Caco-2 (cell line): ENCODE measurements around the gene BCAR1. TPM values are rescaled to one million over a fixed set of nuclear protein-coding genes. Genes with fewer than 3 reads are reported as not detected.
"Not testable (repeated sequence)": the region's sequence is repeated elsewhere in the genome, so short reads cannot be mapped to it uniquely, and the experiment has no call there.

Source experiments
- BruUV-seq: library from RNA; stranded (reverse); fragments of 400-500 nt; replicated peaks from 2 replicates; lab custom pipeline; 2021; lab: Mats Ljungman, UMichigan
- CTCF ChIA-PET: fragments of 300-600 bp; sonication (Branson Sonifier 250); formaldehyde crosslinking; loops from one replicate; lab custom pipeline; 2022; ENCODE audit warnings: antibody characterized with exemption; lab: Charles Lee
- POLR2A ChIA-PET: fragments of 300-600 bp; sonication (Branson Sonifier 250); formaldehyde crosslinking; loops from one replicate; lab custom pipeline; 2022; ENCODE audit warnings: antibody characterized with exemption; lab: Charles Lee
- DNase-seq, 2 experiments: peaks; one replicate each; pipeline versions ENCODE4 v3.0.0 to v3.0.0-alpha.2; 2020 to 2022
- H3K27me3 ChIP-seq: replicated peaks from 2 replicates; pipeline ENCODE4 v1.6.0; 2011; ENCODE audit warnings: low read length; ENCODE audit not compliant: control insufficient read depth, insufficient read depth
- H3K36me3 ChIP-seq: 2 replicates; pipeline ENCODE4 v1.5.1; 2011; ENCODE audit warnings: low read length; ENCODE audit not compliant: control insufficient read depth, insufficient read depth
- H3K4me1 ChIP-seq: fragments of 250-450 bp; sonication (Bioruptor Pico); 2 replicates; pipeline ENCODE4 v1.5.1; 2020; ENCODE audit warnings: mild to moderate bottlenecking
- H3K4me3 ChIP-seq: 2 replicates; pipeline ENCODE4 v1.5.1; 2011; ENCODE audit warnings: low read depth, mild to moderate bottlenecking, control low read depth, low read length
- H3K9me3 ChIP-seq: fragments of 250-450 bp; sonication (Bioruptor Pico); 2 replicates; pipeline ENCODE4 v1.5.1; 2020; ENCODE audit warnings: mild to moderate bottlenecking, moderate library complexity
- H3K27ac Mint-ChIP-seq: one replicate; pipeline ENCODE4 v1.8.0; 2022; ENCODE audit warnings: mixed read lengths; ENCODE audit not compliant: unreplicated experiment
- H3K27me3 Mint-ChIP-seq: one replicate; pipeline ENCODE4 v1.8.0; 2022; ENCODE audit warnings: mixed read lengths; ENCODE audit not compliant: insufficient read depth, unreplicated experiment
- H3K36me3 Mint-ChIP-seq: one replicate; pipeline ENCODE4 v1.8.0; 2022; ENCODE audit warnings: mild to moderate bottlenecking, mixed read lengths; ENCODE audit not compliant: insufficient read depth, unreplicated experiment
- H3K4me1 Mint-ChIP-seq: one replicate; pipeline ENCODE4 v1.8.0; 2022; ENCODE audit warnings: low read depth, mixed read lengths; ENCODE audit not compliant: unreplicated experiment
- H3K4me3 Mint-ChIP-seq: one replicate; pipeline ENCODE4 v1.8.0; 2022; ENCODE audit warnings: mild to moderate bottlenecking, moderate library complexity, mixed read lengths; ENCODE audit not compliant: unreplicated experiment
- H3K9me3 Mint-ChIP-seq: one replicate; pipeline ENCODE4 v1.8.0; 2022; ENCODE audit warnings: mixed read lengths; ENCODE audit not compliant: unreplicated experiment
- CTCF ChIP-seq, 2 experiments: fragments of 200-600 bp in 1 of 2; IDR thresholded peaks; 1 replicate in 1 of 2; 2 replicates in 1 of 2; pipeline versions ENCODE4 v1.5.1 to v1.8.0; 2011 to 2022; ENCODE audit warnings: antibody characterized with exemption in 1 of 2, control low read depth in 1 of 2, inconsistent platforms in 1 of 2, low read depth in 1 of 2, low read length in 1 of 2, mild to moderate bottlenecking in 1 of 2, moderate library complexity in 1 of 2; ENCODE audit not compliant: insufficient read depth in 1 of 2, severe bottlenecking in 1 of 2, unreplicated experiment in 1 of 2
- intact Hi-C: fragments of 100-400 bp; cut with micrococcal nuclease; formaldehyde crosslinking; loops from one replicate; pipeline ENCODE4 v1.10.0; 2022; ENCODE audit not compliant: unreplicated experiment
- total RNA-seq: library from RNA; stranded (reverse); gene quantifications from 2 replicates; pipeline ENCODE4 v1.2.3, GENCODE V29; 2022

BCAR1 gene
- total RNA-seq, 1 experiment from 2014 or later: 95.5 TPM

- no TSS peak for BruUV-seq
- H3K36me3 ChIP-seq: peaks cover 8% of the 10 kb centered on the region
- intact Hi-C loops: no loop called here
- H3K9me3 Mint-ChIP-seq: no peaks in the 10 kb centered on the region
- H3K9me3 ChIP-seq: no peaks in the 10 kb centered on the region
- H3K4me1 ChIP-seq: peaks cover 30% of the 10 kb centered on the region
- peaks cover 89% of the 10 kb centered on the region for H3K36me3 Mint-ChIP-seq
- no peak overlapping the region for H3K4me3 ChIP-seq
- H3K27ac Mint-ChIP-seq: no peak overlapping the region
- no peak for TF ChIP-seq CTCF (IDR thresholded peaks at IDR 0.05; ENCODE audit: insufficient read depth in 1 of 2, low read depth in 1 of 2, low read length in 1 of 2, severe bottlenecking in 1 of 2, unreplicated experiment in 1 of 2)
- H3K27me3 Mint-ChIP-seq: no peaks in the 10 kb centered on the region
- ChIA-PET CTCF (no interaction called here), POLR2A (no interaction called here)
- H3K4me1 Mint-ChIP-seq: peaks cover 33% of the 10 kb centered on the region
- H3K4me3 Mint-ChIP-seq: no peak overlapping the region
- no peaks in the 10 kb centered on the region for H3K27me3 ChIP-seq
- DNase-seq: no peak
Observed at GRCh38 chr16:75241955-75242354, 9.5 kb downstream of the BCAR1 start.

GRCh38 chr16:75241412-75241811, 10.0 kb downstream of the BCAR1 start:
- Histone ChIP-seq H3K4me1 (peaks cover 25% of the 10 kb centered on the region), H3K36me3 (peaks cover 8% of the 10 kb centered on the region)

GRCh38 chr16:75240633-75241032, 10.8 kb downstream of the BCAR1 start:
- H3K27me3 Mint-ChIP-seq, BruUV-seq, H3K9me3 ChIP-seq, H3K9me3 Mint-ChIP-seq, POLR2A ChIA-PET, H3K4me3 ChIP-seq, intact Hi-C loops, H3K27me3 ChIP-seq, H3K36me3 ChIP-seq, DNase-seq, CTCF ChIA-PET, H3K27ac Mint-ChIP-seq, H3K4me3 Mint-ChIP-seq: not testable (repeated sequence)
- Mint-ChIP-seq H3K4me1 (peaks cover 20% of the 10 kb centered on the region), H3K36me3 (peaks cover 80% of the 10 kb centered on the region)
- H3K4me1 ChIP-seq: peaks cover 17% of the 10 kb centered on the region

More at GRCh38 chr16:75241412-75241811, 10.0 kb downstream of the BCAR1 start:
- Mint-ChIP-seq H3K4me3 (no peak overlapping the region), H3K9me3 (no peaks in the 10 kb centered on the region), H3K4me1 (peaks cover 28% of the 10 kb centered on the region), H3K27me3 (no peaks in the 10 kb centered on the region), H3K36me3 (peaks cover 83% of the 10 kb centered on the region), H3K27ac (no peak overlapping the region)
- ChIA-PET CTCF (no interaction called here), POLR2A (no interaction called here)
- Histone ChIP-seq H3K4me3 (no peak overlapping the region), H3K9me3 (no peaks in the 10 kb centered on the region), H3K27me3 (no peaks in the 10 kb centered on the region)
- no peak for TF ChIP-seq CTCF (IDR thresholded peaks at IDR 0.05; ENCODE audit: insufficient read depth in 1 of 2, low read depth in 1 of 2, low read length in 1 of 2, severe bottlenecking in 1 of 2, unreplicated experiment in 1 of 2)
- no peak for DNase-seq
- intact Hi-C loops: no loop called here
- no TSS peak for BruUV-seq
